ENCODE measurements around the gene SEC14L2. TPM values are rescaled to one million over a fixed set of nuclear protein-coding genes. Genes with fewer than 3 reads are reported as not detected.
"Not testable (repeated sequence)": the region's sequence is repeated elsewhere in the genome, so short reads cannot be mapped to it uniquely, and the experiment has no call there.

The SEC14L2 gene
- total and polyA plus RNA-seq, 7 donors, result 2.4 to 12.1 (median 5.5) TPM

DNA sequence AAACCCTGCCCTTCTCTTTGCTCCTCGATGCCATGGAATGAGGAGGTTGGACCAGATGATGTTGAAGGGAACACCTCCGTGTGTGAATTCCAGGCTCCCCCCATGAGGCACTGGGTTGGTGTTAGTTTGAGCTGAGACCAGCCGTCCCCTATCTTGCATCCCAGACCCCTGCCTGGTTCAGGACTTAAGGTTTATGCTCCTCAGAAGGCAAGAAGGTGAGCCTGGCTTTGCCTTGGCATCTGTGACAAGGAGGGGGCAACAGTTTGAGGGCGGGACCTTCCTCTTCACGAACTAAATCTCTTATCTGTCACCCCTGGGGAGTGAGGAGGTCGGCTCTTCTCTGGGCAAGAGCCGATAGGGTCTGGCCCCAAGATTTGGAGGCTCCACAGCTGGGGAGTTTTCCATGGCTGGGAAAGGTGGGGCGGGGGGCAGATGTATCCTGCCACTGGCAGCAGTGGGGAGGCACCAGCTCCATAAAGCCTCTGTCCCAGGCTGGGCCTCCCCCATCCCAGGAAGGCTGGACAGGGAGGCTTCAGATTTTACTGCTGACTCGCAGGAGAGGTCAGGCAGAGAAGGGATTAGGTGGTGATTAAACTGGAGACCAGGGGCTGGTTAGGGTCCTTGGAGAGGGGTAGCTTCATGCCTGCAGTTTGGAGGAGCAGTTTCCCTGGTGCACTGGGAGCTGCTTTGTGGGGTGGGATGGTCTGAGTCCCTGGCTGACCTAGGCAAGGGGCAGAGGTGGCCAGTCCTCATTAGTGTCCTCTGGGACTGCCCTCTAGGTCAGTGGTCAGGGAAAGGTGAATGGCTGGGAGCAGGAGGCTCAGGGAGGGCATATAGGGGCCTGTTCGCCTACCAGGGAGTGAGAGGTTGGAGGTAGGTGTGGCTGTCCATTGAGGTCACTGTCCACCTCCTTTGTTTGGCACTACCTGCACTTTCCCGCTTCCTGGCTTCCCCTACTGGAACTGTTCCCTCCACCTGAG is 1.1 kb downstream of the SEC14L2 start:
- WGBS, 2 donors, result 24 to 33% methylated on average over 11 of the region's 11 CpGs
- intact Hi-C loops (cut with DNase I), result loop anchor here (2.0 kb wide), 1 partner anchor 27 kb away; the partner anchor contains the start of gene MTFP1
- Histone ChIP-seq H3K9me3 (no peaks in the 10 kb centered on the region), H3K4me3 (peak overlapping the region; percentile 57 to 77 (median 66)), H3K27me3 (no peaks in the 10 kb centered on the region), H3K4me1 (peaks cover 0 to 32% (median 23%) of the 10 kb centered on the region in 4 donors), H3K27ac (peak overlapping the region; percentile 31 to 77 (median 68)), H3K36me3 (no peaks in the 10 kb centered on the region)
- TF ChIP-seq POLR2A (IDR thresholded peaks at IDR 0.05) (no peak), POLR2AphosphoS5 (IDR thresholded peaks at IDR 0.05) (peak in 1 of 4 donors; percentile 5), EP300 (IDR thresholded peaks at IDR 0.05) (no peak), CTCF (IDR thresholded peaks at IDR 0.05) (no peak)
- no peak for DNase-seq

GRCh38 chr22:30398685-30399680 is 2.2 kb downstream of the SEC14L2 start:
- intact Hi-C loops (cut with DNase I), result no loop called here
- H3K9me3 ChIP-seq, result no peaks in the 10 kb centered on the region
- TF ChIP-seq POLR2AphosphoS5 (IDR thresholded peaks at IDR 0.05) (no peak), CTCF (IDR thresholded peaks at IDR 0.05) (no peak), POLR2A (IDR thresholded peaks at IDR 0.05) (no peak), EP300 (IDR thresholded peaks at IDR 0.05) (no peak)
- no peak overlapping the region for H3K4me3 ChIP-seq
- H3K27me3 ChIP-seq, result no peaks in the 10 kb centered on the region
- peaks cover 0 to 32% (median 23%) of the 10 kb centered on the region in 4 donors for H3K4me1 ChIP-seq
- no peaks in the 10 kb centered on the region for H3K36me3 ChIP-seq
- H3K27ac ChIP-seq, result no peak overlapping the region
- no peak for DNase-seq
- 52 to 66% methylated on average over 25 of the region's 25 CpGs for WGBS, 2 donors

- DNase-seq, result no peak
- Histone ChIP-seq H3K9me3 (no peaks in the 10 kb centered on the region), H3K4me1 (peaks cover 0 to 32% (median 23%) of the 10 kb centered on the region in 4 donors), H3K36me3 (no peaks in the 10 kb centered on the region), H3K4me3 (no peak overlapping the region), H3K27ac (no peak overlapping the region), H3K27me3 (no peaks in the 10 kb centered on the region)
- WGBS, 2 donors, result 89 to 95% methylated on average over 5 of the region's 5 CpGs
- TF ChIP-seq EP300 (IDR thresholded peaks at IDR 0.05) (no peak), POLR2AphosphoS5 (IDR thresholded peaks at IDR 0.05) (no peak), POLR2A (IDR thresholded peaks at IDR 0.05) (no peak), CTCF (IDR thresholded peaks at IDR 0.05) (no peak)
- intact Hi-C loops (cut with DNase I), result no loop called here
These were observed 2.9 kb downstream of the SEC14L2 start for GRCh38 chr22:30399718-30400117.

DNA sequence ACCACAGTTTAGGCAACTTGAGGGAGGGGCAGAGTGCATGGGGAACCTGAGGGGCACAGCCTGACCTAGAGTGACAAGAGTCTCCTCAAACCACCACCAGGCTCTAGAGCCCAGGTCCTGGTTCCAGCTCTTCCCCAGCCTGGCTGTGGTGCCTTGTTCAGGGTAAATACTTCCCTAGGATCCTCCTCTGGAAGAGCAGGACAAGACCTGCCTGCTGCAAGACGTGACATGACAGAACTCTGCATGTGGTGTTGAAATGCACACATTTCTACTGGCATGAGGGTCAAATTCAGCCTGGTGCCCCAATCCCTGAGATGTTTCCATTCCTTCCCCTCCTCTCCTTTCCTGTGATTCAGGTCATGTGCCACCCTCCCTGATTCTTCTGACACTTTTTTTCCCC is 3.3 kb downstream of the SEC14L2 start:
- TF ChIP-seq CTCF (IDR thresholded peaks at IDR 0.05) (no peak), POLR2A (IDR thresholded peaks at IDR 0.05) (no peak), EP300 (IDR thresholded peaks at IDR 0.05) (no peak), POLR2AphosphoS5 (IDR thresholded peaks at IDR 0.05) (no peak)
- peaks cover 0 to 32% (median 23%) of the 10 kb centered on the region in 4 donors for H3K4me1 ChIP-seq
- DNase-seq, result no peak
- no peak overlapping the region for H3K27ac ChIP-seq
- intact Hi-C loops (cut with DNase I), result no loop called here
- no peaks in the 10 kb centered on the region for H3K9me3 ChIP-seq
- no peak overlapping the region for H3K4me3 ChIP-seq
- no peaks in the 10 kb centered on the region for H3K36me3 ChIP-seq
- no peaks in the 10 kb centered on the region for H3K27me3 ChIP-seq
- 81 to 83% methylated on average over 1 of the region's 1 CpG for WGBS, 2 donors

DNA sequence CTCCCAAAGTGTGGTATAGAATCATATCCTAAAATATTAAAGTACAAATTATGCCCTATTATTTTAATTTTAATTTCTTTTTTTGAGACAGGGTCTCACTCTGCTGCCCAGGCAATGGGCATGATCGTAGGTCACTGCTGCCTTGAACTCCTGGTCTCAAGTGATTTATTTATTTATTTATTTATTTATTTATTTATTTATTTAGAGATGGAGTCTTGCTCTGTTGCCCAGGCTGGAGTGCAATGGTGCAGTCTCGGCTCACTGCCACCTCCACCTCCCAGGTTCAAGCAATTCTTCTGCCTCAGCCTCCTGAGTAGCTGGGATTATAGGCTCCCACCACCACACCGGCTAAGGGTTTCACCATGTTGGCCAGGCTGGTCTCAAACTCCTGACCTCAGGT is 4.2 kb downstream of the SEC14L2 start:
- intact Hi-C loops (cut with DNase I); H3K9me3 ChIP-seq; H3K4me3 ChIP-seq; H3K27ac ChIP-seq; DNase-seq; H3K36me3 ChIP-seq; H3K27me3 ChIP-seq: not testable (repeated sequence)
- H3K4me1 ChIP-seq, result peaks cover 0 to 31% (median 23%) of the 10 kb centered on the region in 4 donors
- 95 to 98% methylated on average over 3 of the region's 3 CpGs for WGBS, 2 donors

Data from sigmoid colon (tissue), 7 donors.